Kidney epithelial cell (primary cell): ENCODE data around the gene ENOX2. TPM values are rescaled to one million over a fixed set of nuclear protein-coding genes. Genes with fewer than 3 reads are reported as not detected.

Source experiments
- DNase-seq: peaks from one replicate; pipeline ENCODE4 v3.0.0-alpha.2; 2010; ENCODE audit warnings: low read depth
- H3K27me3 ChIP-seq: 2 replicates; pipeline ENCODE4 v1.6.0; 2011; ENCODE audit warnings: low read length; ENCODE audit not compliant: control insufficient read depth, insufficient read depth
- H3K36me3 ChIP-seq: 2 replicates; pipeline ENCODE4 v1.5.1; 2011; ENCODE audit warnings: low read length; ENCODE audit not compliant: control insufficient read depth, insufficient read depth
- H3K4me3 ChIP-seq: 2 replicates; pipeline ENCODE4 v1.5.1; 2011; ENCODE audit warnings: low read depth, mild to moderate bottlenecking, control low read depth, low read length
- total RNA-seq: library from RNA; depleted of rRNA; stranded (reverse); fragments of >200 nt; gene quantifications from 2 replicates; pipeline ENCODE4 v1.2.3, GENCODE V29; 2015
- TF ChIP-seq, protein P1 (sequence below): IDR thresholded peaks from 2 replicates; pipeline ENCODE4 v1.5.1; 2011; ENCODE audit warnings: mild to moderate bottlenecking, moderate library complexity, low read length, control low read depth, inconsistent platforms; ENCODE audit not compliant: insufficient read depth, poor library complexity, severe bottlenecking

Gene ENOX2
- total RNA-seq, 1 donor from 2014 or later = 15.1 TPM

DNA sequence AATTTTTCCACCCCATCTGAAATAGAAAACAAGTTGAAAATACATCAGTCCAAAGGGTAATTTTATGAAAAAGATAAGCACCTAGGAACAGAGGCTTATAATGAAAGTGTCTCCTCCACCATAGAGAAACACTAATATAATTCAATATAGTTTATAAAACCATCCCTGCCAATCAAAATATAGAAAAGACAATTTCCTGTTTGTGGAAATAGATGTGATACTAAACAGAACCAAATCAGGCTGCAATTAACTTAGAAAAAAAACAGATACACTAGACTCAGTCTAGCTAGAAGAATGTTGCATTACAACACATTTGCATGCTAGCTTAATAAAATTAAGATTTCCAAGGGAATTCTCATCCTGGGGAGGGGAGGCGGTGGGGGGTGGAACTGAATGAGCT lies 68.2 kb downstream of the ENOX2 start:
- DNase-seq = no peak
- Histone ChIP-seq H3K36me3 (no peaks in the 10 kb centered on the region), H3K27me3 (no peaks in the 10 kb centered on the region), H3K4me3 (no peak overlapping the region)
- TF ChIP-seq, protein P1, sequence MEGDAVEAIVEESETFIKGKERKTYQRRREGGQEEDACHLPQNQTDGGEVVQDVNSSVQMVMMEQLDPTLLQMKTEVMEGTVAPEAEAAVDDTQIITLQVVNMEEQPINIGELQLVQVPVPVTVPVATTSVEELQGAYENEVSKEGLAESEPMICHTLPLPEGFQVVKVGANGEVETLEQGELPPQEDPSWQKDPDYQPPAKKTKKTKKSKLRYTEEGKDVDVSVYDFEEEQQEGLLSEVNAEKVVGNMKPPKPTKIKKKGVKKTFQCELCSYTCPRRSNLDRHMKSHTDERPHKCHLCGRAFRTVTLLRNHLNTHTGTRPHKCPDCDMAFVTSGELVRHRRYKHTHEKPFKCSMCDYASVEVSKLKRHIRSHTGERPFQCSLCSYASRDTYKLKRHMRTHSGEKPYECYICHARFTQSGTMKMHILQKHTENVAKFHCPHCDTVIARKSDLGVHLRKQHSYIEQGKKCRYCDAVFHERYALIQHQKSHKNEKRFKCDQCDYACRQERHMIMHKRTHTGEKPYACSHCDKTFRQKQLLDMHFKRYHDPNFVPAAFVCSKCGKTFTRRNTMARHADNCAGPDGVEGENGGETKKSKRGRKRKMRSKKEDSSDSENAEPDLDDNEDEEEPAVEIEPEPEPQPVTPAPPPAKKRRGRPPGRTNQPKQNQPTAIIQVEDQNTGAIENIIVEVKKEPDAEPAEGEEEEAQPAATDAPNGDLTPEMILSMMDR = no peak

DNA sequence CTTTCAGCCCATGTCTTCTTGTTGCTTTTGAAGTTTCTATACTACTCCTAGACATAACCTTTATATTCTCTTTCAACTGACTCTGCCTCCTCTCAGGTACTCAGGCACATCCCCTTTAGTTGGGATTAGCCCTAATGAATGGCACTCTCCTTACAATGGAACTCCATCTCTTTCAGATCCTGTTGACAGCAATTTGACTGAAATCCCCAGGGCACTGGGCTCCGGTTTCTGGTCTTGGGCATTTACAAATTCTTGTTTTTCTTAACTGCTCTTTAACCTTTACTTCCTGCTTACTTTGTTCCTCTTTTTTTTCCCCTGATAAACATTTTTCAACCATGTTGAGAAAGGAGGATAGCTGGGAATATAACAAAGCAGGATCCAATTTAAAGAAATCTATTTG lies 68.9 kb downstream of the ENOX2 start:
- TF ChIP-seq, protein P1 = no peak
- Histone ChIP-seq H3K4me3 (no peak overlapping the region), H3K36me3 (no peaks in the 10 kb centered on the region), H3K27me3 (no peaks in the 10 kb centered on the region)
- DNase-seq = no peak

DNA sequence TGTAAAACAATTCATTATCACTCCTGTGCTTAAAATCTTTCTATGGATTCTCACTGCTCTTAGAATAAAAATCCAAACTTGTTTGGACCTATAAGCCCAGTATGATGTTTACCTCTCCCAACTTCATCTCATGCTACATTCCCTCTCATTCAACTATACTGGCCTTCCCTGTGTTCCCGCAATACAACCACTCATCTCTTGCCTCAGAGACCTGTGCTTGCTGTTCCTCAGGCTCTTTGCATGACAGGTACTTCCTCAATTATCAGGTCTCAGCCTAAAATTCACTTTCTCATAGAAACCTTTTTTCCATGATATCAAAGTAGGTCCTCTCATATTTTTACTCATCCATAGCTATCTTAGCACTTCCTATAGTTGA lies 71.7 kb downstream of the ENOX2 start:
- Histone ChIP-seq H3K4me3 (no peak overlapping the region), H3K36me3 (no peaks in the 10 kb centered on the region), H3K27me3 (no peaks in the 10 kb centered on the region)
- TF ChIP-seq, protein P1 = no peak
- no peak for DNase-seq

DNA sequence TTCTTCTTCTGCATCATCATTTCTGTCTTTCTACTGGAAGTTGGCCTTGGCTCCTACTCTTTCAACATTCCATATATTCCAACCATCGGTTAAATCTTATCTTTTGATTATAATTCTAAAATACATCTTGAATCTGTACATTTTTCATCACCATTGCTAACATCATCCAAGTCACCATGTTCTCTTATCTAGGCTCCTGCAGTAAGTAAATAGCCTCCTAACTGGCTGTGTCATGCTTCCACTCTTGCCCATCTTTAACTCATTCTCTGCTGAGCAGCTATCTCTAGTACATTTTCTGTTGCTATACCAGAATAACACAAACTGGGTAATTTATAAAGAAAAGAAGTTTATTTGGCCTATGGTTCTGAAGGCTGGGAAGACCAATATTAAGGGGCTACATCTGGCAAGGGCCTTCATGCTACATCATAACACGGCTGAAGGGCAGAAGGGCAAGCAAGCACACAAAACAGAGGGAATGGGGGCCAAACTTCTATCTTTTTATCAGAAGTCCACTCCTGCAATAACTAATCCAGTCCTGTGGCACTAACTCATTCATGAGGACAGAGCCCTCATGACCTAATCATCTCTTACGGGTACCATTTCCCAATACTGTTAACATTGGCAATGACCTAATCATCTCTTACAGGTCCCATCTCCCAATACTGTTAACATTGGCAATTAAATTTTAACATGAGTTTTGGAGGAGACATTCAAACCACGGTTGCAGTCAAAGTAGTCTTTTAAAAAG lies 72.2 kb downstream of the ENOX2 start:
- TF ChIP-seq, protein P1 = no peak
- DNase-seq = no peak
- H3K36me3 ChIP-seq = no peaks in the 10 kb centered on the region
- H3K4me3 ChIP-seq = no peak overlapping the region
- H3K27me3 ChIP-seq = no peaks in the 10 kb centered on the region

DNA sequence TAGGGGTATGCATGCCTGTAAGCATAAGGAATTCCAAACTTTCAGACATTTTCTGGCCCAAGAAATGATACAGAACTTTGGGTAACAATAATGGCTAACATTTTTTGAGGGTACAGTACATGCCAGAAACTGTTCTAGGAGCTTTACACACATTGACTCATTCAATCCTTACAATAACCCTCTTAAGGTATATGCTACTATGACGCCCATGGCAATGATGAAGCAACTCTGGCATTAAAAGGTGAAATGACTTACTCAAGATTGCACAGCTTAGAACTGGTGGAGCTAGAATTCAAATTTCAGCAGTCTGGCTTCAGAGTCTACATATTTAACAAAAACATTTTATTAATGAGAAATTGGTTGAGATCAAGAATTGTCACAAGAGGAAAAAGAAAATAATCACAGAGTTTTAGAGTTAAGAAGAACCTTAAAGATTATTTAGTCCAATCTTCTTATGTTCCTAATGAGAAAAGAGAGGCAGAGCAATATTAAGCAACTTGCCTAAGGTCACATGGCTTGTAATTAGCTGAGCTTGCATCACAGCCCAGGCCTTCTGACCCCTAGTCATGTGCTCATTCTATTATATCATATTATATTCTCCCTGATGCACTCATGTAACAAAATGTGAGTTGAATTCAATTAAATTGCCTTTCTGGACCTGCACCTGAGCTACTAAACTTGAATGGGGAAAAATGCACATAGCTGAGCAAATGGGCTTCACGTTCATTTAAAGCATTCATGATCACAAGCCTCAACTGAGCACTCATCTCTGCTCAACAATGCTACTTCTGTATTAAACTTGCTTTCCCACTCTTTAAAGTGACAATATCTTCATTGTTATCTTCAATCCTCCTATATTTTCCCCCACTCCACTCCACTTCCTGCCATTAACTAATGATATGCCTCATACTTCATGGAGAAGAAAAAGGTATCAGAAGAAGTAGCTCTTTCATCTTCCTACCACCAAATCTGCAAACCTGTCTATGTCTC lies 73.2 kb downstream of the ENOX2 start:
- Histone ChIP-seq H3K4me3 (no peak overlapping the region), H3K36me3 (no peaks in the 10 kb centered on the region), H3K27me3 (no peaks in the 10 kb centered on the region)
- TF ChIP-seq, protein P1 = no peak
- no peak for DNase-seq
